Stimulated activated CD4-positive, alpha-beta T cell treated with anti-CD3 and anti-CD28 coated beads, Interleukin-4, amount 100 ng/mL, for 4 hours (primary cell): ENCODE data around the gene KCNAB1.
"Not testable (repeated sequence)": the region's sequence is repeated elsewhere in the genome, so short reads cannot be mapped to it uniquely, and the experiment has no call there.

Experiments
- DNase-seq, 2 experiments: peaks; one replicate each; pipeline ENCODE4 v3.0.0-alpha.2; 2020

Gene KCNAB1

DNA sequence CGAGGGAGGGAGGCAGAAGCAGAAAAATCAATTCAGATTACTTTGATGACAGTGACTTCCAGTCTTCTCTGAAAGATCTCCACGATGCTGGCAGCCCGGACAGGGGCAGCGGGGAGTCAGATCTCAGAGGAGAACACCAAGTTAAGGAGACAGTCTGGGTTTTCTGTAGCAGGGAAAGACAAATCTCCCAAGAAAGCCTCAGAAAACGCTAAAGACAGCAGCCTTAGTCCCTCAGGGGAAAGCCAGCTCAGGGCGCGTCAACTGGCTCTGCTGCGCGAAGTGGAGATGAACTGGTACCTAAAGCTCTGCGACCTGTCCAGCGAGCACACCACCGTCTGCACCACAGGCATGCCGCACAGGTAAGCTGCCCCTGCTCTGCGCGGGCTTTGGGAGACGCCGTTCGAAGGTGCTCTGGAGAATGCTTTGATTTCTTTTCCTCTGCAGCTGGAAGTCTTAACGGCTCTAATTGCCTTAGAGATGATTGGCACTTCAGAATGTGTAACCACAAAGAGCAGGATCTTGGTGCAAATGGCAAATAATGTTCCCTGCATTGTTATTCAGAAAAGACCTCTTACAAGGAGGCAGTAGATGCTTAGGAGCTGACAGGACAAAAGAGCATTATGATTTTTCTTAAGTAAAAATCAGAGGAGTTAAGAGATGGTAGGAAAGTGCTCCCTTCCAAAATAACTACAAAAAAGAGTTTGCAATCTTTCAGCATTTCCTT is at the start of gene KCNAB1:
Gene KCNAB1, plus strand, starts transcription at position 51 of the 724 bp plus-strand sequence.
- DNase-seq = no peak

- DNase-seq = no peak
Observed at GRCh38 chr3:156071031-156071430, 49.3 kb upstream of the KCNAB1 start.

DNA sequence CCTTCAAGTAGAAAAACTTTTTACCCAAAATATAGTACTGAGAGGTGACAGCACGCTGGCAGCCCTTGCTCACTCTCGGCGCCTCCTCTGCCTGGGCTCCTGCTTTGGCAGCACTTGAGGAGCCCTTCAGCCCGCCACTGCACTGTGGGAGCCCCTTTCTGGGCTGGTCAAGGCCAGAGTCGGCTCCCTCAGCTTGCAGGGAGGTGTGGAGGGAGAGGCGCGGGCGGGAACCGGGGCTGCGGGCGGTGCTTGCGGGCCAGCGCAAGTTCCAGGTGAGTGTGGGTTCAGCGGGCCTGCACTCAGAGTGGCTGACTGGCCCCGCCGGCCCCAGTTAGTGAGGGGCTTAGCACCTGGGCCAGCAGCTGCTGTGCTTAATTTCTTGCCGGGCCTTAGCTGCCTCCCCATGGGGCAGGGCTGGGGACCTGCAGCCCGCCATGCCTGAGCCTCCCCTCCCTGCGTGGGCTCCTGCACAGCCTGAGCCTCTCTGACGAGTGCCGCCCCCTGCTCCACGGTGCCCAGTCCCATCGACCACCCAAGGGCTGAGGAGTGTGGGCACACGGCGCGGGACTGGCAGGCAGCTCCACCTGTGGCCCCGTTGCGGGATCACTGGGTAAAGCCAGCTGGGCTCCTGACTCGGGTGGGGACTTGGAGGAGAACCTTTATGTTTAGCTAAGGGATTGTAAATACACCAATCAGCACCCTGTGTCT is 47.3 kb upstream of the KCNAB1 start:
- DNase-seq = not testable (repeated sequence)

DNA sequence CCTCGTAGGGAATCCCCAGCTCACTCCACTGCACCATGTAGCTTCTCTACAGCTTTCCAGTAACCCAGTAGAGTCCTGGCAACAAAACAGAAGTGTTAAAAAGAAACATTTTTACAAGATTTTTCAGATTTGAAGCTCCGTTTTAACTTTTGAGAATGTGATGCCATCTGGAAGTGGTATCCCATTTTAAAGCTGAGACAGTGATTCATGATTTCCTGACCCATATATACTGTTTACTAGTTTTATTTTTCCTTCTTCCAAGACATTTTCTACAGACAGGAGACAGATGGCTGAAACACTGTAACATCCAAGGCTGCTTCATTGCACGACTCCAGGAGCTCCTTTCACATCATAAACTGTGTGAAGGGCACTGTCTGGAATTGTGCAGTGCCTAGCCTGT is 30.3 kb upstream of the KCNAB1 start:
- DNase-seq = no peak

- DNase-seq = no peak
Observed at GRCh38 chr3:156093964-156094363, 26.4 kb upstream of the KCNAB1 start.

DNA sequence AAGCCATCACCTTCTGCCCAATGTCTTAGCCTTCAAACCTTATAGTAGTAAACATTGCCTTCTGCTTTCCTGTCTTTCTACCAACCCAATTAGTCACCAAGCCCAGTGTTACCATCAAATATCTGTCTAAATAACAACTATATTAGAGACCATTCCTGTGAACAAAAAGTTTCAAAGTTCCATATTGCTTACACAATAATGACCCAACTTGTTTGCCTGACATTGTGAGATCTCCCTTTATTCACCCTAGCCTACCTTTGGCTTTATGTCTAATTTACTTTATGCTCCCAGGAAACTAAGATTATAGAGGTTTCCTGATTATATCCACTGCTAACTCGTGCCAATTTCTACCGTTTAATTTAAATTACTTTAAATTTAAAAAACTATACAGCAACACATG is 26.0 kb upstream of the KCNAB1 start:
- DNase-seq = no peak

- DNase-seq = not testable (repeated sequence)
Observed at GRCh38 chr3:156095652-156096051, 24.7 kb upstream of the KCNAB1 start.

DNA sequence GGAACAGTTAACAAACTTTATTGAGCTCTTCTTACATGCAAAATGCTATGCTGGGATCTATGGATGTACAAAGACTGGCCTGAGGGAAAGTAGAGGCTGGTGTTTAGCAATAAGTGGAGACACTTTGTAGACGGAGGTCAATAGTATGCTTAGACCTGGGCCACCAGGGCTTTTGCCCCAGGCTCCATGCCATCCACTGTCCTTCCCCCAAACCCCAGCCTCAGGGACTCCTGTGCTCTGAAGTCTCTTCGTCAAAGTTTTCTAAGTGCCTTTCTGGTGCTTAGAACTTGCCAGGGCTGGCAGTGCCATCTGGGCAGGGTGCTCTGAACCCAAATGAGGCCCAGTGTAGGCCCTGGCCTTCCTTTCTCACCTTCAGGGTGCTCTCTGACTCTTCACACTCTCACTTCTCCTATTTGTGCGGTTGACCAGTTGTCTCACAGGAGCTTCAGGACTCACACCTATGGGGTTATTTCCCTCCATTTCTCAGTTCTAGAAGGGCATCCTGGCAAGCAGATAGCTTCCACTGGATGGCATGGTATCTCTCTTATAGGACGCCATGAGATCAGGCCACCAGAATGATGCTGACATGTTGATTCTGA is 21.8 kb upstream of the KCNAB1 start:
- DNase-seq = no peak

DNA sequence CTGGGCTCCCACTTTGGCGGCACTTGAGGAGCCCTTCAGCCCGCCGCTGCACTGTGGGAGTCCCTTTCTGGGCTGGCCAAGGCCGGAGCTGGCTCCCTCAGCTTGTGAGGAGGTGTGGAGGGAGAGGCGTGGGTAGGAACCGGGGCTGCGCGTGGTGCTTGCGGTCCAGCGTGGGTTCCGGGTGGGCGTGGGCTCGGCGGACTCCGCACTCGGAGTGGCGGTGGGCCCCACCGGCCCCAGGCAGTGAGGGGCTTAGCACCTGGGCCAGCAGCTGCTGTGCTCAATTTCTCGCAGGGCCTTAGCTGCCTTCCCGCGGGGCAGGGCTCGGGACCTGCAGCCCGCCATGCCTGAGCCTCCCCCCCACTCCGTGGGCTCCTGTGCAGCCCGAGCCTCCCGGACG is 21.0 kb upstream of the KCNAB1 start:
- DNase-seq = not testable (repeated sequence)

GRCh38 chr3:156099984-156100383 is 20.4 kb upstream of the KCNAB1 start:
- not testable (repeated sequence) for DNase-seq

DNA sequence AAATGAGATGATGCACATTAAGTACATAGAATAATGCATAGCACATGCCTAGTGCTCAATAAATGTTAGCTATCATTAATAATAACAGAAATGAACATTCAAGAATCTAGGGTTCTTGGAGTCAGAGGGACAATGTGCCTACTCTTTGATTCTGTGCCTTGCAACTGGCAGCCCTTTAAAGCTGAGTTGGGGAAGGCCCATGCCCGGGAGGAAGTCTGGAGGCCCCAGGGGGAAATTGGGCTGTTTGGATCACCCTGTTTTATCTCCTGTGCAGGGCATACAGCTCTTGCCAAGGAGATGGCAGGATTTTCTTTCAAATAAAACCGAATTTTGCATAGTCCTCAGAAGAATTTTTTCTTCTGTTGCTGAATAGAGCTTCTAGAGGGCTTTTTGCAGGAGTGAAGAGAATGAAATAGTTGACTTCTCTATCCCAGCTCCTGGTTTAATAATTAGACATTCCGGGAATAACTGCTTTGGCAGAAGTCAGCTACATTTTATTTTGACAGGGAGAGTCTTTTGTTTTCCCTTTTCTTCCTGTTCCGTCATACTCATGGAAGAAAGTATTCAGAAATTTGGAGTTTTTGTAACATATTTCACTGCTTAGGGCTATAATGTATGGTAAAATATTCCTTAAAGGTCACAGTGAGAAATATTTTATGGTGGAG is 18.0 kb upstream of the KCNAB1 start:
- DNase-seq = no peak

GRCh38 chr3:156106721-156107373 is 13.5 kb upstream of the KCNAB1 start:
- DNase-seq = no peak

DNA sequence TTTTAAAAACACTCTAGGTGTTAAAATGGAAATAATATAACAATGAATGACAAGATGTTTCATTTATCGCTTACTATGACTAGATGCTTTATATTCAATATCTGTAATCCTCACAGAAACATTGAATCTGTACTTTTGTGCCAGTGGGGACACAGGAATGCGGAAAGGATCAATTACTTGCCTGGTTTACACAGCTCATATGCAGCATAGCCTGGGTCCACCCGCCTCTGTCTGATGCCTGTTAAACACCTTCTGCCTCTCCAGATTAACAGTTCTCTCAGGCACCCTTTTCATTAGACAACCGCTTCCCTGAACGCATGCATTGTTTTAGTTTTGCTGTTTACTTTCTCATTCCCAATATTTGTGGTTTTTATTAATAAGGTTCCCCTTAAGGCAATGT is 12.9 kb upstream of the KCNAB1 start:
- DNase-seq = no peak

- DNase-seq = no peak
Observed at GRCh38 chr3:156108616-156109015, 11.8 kb upstream of the KCNAB1 start.

- no peak for DNase-seq
Observed at GRCh38 chr3:156109989-156110388, 10.4 kb upstream of the KCNAB1 start.

- no peak for DNase-seq
Observed at GRCh38 chr3:156126467-156126866, 6.1 kb downstream of the KCNAB1 start.

GRCh38 chr3:156131241-156131640 is 10.9 kb downstream of the KCNAB1 start:
- DNase-seq = no peak

- DNase-seq = no peak
Observed at GRCh38 chr3:156131799-156132198, 11.4 kb downstream of the KCNAB1 start.

DNA sequence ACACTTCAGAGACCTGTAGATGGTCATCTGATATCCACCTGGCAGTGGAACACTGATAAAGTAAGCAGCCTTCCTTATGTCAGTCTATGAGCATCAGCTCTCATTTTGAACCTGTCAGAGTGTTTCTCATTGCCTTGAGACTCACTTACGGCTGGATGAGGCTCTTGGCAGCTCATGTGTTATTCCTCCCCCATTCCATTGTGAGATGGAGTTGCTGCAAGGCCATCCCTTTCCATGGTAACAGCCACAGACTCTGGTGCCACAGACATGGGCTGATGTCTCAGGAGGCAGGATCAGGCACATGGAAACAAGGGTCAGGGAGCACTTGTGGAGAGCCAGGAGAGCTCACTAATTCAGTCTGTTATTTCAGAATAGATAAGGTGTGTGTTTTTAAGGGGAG is 11.9 kb downstream of the KCNAB1 start:
- DNase-seq = no peak

- DNase-seq = no peak
Observed at GRCh38 chr3:156133076-156133475, 12.7 kb downstream of the KCNAB1 start.

- no peak for DNase-seq
Observed at GRCh38 chr3:156135921-156136638, 15.7 kb downstream of the KCNAB1 start.

DNA sequence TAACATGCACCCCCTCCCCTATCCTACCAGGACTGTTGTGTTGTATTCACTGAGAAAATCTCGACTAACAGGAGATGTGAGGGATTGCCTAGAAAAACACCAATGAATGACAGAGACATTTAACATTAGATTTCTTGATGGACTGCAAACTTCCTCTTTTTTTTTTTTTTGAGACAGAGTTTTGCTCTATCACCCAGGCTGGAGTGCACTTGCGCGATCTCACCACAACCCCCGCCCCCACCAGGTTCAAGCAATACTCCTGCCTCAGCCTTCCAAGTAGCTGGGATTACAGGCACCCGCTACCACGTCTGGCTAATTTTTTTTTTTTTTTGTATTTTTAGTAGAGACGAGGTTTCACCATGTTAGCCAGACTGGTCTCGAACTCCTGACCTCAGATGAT is 17.0 kb downstream of the KCNAB1 start:
- DNase-seq = not testable (repeated sequence)
